Panc1 (cell line): ENCODE measurements around the gene CLEC9A. TPM values are rescaled to one million over a fixed set of nuclear protein-coding genes. Genes with fewer than 3 reads are reported as not detected.

Source experiments
- ATAC-seq: fragments of 200-7000 bp; cut with Tn5 transposase; 2 replicates; pipeline ENCODE4 v1.9.1; 2020; ENCODE audit warnings: mild to moderate bottlenecking, moderate library complexity
- BruUV-seq: library from RNA; stranded (reverse); fragments of 400-500 nt; replicated peaks from 2 replicates; lab custom pipeline; 2021; lab: Mats Ljungman, UMichigan
- CTCF ChIA-PET: fragments of 300-600 bp; sonication (Branson Sonifier 250); formaldehyde crosslinking; loops from one replicate; lab custom pipeline; 2022; ENCODE audit warnings: antibody characterized with exemption; lab: Charles Lee
- POLR2A ChIA-PET: fragments of 300-600 bp; sonication (Branson Sonifier 250); formaldehyde crosslinking; loops from one replicate; lab custom pipeline; 2022; ENCODE audit warnings: antibody characterized with exemption; lab: Charles Lee
- DNase-seq: peaks from one replicate; pipeline ENCODE4 v3.0.0-alpha.2; 2010; ENCODE audit warnings: low read depth, low spot score
- H3K27ac ChIP-seq: 2 replicates; pipeline ENCODE4 v1.5.1; 2011; ENCODE audit warnings: mild to moderate bottlenecking, low read length, inconsistent platforms
- H3K27me3 ChIP-seq: fragments of 200-500 bp; sonication (Bioruptor generic); 2 replicates; pipeline ENCODE4 v1.6.0; 2014; ENCODE audit warnings: low read length, inconsistent platforms; ENCODE audit not compliant: control insufficient read depth, insufficient read depth
- H3K36me3 ChIP-seq: fragments of 200-500 bp; sonication (Bioruptor generic); 2 replicates; pipeline ENCODE4 v1.5.1; 2014; ENCODE audit warnings: inconsistent platforms, mild to moderate bottlenecking, low read length, moderate library complexity; ENCODE audit not compliant: control insufficient read depth, insufficient read depth
- H3K4me1 ChIP-seq: 2 replicates; pipeline ENCODE4 v1.5.1; 2011; ENCODE audit warnings: inconsistent platforms, mild to moderate bottlenecking, low read length, moderate library complexity; ENCODE audit not compliant: control insufficient read depth, insufficient read depth
- H3K4me3 ChIP-seq, 2 experiments: 2 replicates each; pipeline ENCODE4 v1.5.1; 2011 to 2012; ENCODE audit warnings: low read depth in 2 of 2, low read length in 2 of 2, mild to moderate bottlenecking in 2 of 2, inconsistent platforms in 1 of 2, moderate library complexity in 1 of 2
- H3K9me3 ChIP-seq: fragments of 200-500 bp; sonication (Bioruptor generic); 2 replicates; pipeline ENCODE4 v1.5.1; 2014; ENCODE audit warnings: low read depth, mild to moderate bottlenecking, inconsistent platforms, low read length, moderate library complexity; ENCODE audit not compliant: control insufficient read depth, insufficient read depth
- CTCF ChIP-seq: fragments of 450-650 bp; IDR thresholded peaks from 2 replicates; pipeline ENCODE4 v1.5.1; 2017; ENCODE audit warnings: mild to moderate bottlenecking
- POLR2AphosphoS5 ChIP-seq: IDR thresholded peaks from 2 replicates; pipeline ENCODE4 v1.6.1; 2012; ENCODE audit warnings: mild to moderate bottlenecking, low read depth, low read length, moderate library complexity
- REST ChIP-seq, 2 experiments: IDR thresholded peaks; 2 replicates each; pipeline ENCODE4 v1.6.1; 2011 to 2012; ENCODE audit warnings: low read depth in 2 of 2, control low read depth in 1 of 2, low read length in 1 of 2, mild to moderate bottlenecking in 1 of 2, moderate library complexity in 1 of 2; ENCODE audit not compliant: insufficient read depth in 1 of 2
- SIN3A ChIP-seq: IDR thresholded peaks from 2 replicates; pipeline ENCODE4 v1.6.1; 2012; ENCODE audit warnings: low read depth, mild to moderate bottlenecking, low read length, moderate library complexity, borderline replicate concordance; ENCODE audit not compliant: insufficient read depth
- TCF7L2 ChIP-seq: IDR thresholded peaks from 2 replicates; pipeline ENCODE4 v1.6.1; 2011; ENCODE audit warnings: mild to moderate bottlenecking, low read depth, low read length, inconsistent platforms
- in situ Hi-C: cut with HindIII; loops from 2 replicates; pipeline ENCODE4 v1.10.0; 2016; ENCODE audit warnings: low sequenced_read_pairs, low pct_unique_long_range_greater_than_20kb
- intact Hi-C: fragments of 100-400 bp; cut with micrococcal nuclease; formaldehyde crosslinking; loops from one replicate; pipeline ENCODE4 v1.10.0; 2022; ENCODE audit not compliant: unreplicated experiment
- total RNA-seq: library from RNA; stranded (reverse); gene quantifications from one replicate; pipeline ENCODE4 v1.2.1, GENCODE V29; 2021; ENCODE audit not compliant: unreplicated experiment

Gene CLEC9A
- total RNA-seq, 1 experiment from 2014 or later: not detected

DNA sequence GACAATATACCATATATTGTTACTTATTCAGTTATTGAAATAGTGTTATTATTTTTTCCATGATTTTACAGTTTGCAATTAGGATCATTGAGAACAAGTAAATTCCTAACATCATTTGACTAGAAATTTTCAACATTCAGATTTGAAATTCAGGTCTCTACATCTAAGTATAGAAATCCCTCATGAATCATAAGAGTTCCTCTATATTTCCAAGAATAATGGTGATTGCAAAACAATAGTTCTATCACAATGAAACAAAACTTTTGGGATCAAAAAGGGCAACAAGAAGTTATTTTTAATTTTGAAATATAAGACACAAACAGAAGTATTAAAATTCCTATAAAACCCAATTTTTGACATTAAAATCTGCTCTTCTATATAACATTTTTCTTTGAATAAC lies 57.5 kb downstream of the CLEC9A start:
- intact Hi-C loops (no loop called here), in situ Hi-C loops (no loop called here)
- Histone ChIP-seq H3K27ac (no peak overlapping the region), H3K36me3 (no peaks in the 10 kb centered on the region), H3K4me3 (no peak overlapping the region), H3K4me1 (no peaks in the 10 kb centered on the region), H3K9me3 (no peaks in the 10 kb centered on the region), H3K27me3 (no peaks in the 10 kb centered on the region)
- TF ChIP-seq CTCF (no peak), POLR2AphosphoS5 (no peak), REST (IDR thresholded peaks at IDR 0.05; ENCODE audit: insufficient read depth in 1 of 2, low read depth in 2 of 2, low read length in 1 of 2) (no peak), TCF7L2 (no peak), SIN3A (no peak)
- no peak for ATAC-seq
- ChIA-PET CTCF (no interaction called here), POLR2A (no interaction called here)
- DNase-seq: no peak
- BruUV-seq: no TSS peak

GRCh38 chr12:10088955-10089900 lies 58.7 kb downstream of the CLEC9A start:
- in situ Hi-C loops (no loop called here), intact Hi-C loops (no loop called here)
- Histone ChIP-seq H3K36me3 (no peaks in the 10 kb centered on the region), H3K27me3 (no peaks in the 10 kb centered on the region), H3K4me3 (no peak overlapping the region), H3K9me3 (no peaks in the 10 kb centered on the region), H3K4me1 (no peaks in the 10 kb centered on the region), H3K27ac (no peak overlapping the region)
- TF ChIP-seq POLR2AphosphoS5 (no peak), REST (IDR thresholded peaks at IDR 0.05; ENCODE audit: insufficient read depth in 1 of 2, low read depth in 2 of 2, low read length in 1 of 2) (no peak), TCF7L2 (no peak), CTCF (no peak), SIN3A (no peak)
- ChIA-PET CTCF (no interaction called here), POLR2A (no interaction called here)
- no TSS peak for BruUV-seq
- ATAC-seq: no peak
- DNase-seq: no peak
